Gastroesophageal sphincter (tissue), 3 donors: ENCODE measurements around the gene PCDHA5.
"Not testable (repeated sequence)": the region's sequence is repeated elsewhere in the genome, so short reads cannot be mapped to it uniquely, and the experiment has no call there.

Experiments used
- CTCF ChIP-seq, 4 experiments: fragments of 200-600 bp in 2 of 4; fragments of 450-650 bp in 2 of 4; sonication (generic) in 1 of 4; IDR thresholded peaks; one replicate each; pipeline ENCODE4 v1.5.1; 2017 to 2019; ENCODE audit warnings: antibody characterized with exemption in 4 of 4, mild to moderate bottlenecking in 2 of 4, moderate library complexity in 2 of 4
- EP300 ChIP-seq: sonication (generic); formaldehyde crosslinking; IDR thresholded peaks from one replicate; pipeline ENCODE4 v1.6.1; 2017; ENCODE audit warnings: antibody characterized with exemption, mild to moderate bottlenecking
- POLR2A ChIP-seq, 2 donors: fragments of 450-650 bp; IDR thresholded peaks; one replicate each; pipeline ENCODE4 v1.6.1; 2017; ENCODE audit warnings: antibody characterized with exemption in 2 of 2, mild to moderate bottlenecking in 2 of 2, moderate library complexity in 1 of 2
- POLR2AphosphoS5 ChIP-seq: sonication (generic); formaldehyde crosslinking; IDR thresholded peaks from one replicate; pipeline ENCODE4 v1.6.1; 2017; ENCODE audit warnings: antibody characterized with exemption

- not testable (repeated sequence) for TF ChIP-seq CTCF (IDR thresholded peaks at IDR 0.05); POLR2A (IDR thresholded peaks at IDR 0.05); POLR2AphosphoS5; EP300
Measured at GRCh38 chr5:140834439-140835008, 13.1 kb downstream of the PCDHA5 start.
